SU-DHL-6 (cell line): Measurements from ENCODE around the gene TRAPPC6A.

Experiments
- EZH2phosphoT487 ChIP-seq: fragments of 200-600 bp; sonication (generic), shearing (Covaris generic); conservative IDR thresholded peaks from 2 replicates; pipeline ENCODE4 v1.6.1; 2018; ENCODE audit warnings: mild to moderate bottlenecking, antibody characterized with exemption, low read length, moderate library complexity, mixed read lengths
- TF ChIP-seq, protein P1 (sequence below): fragments of 200-600 bp; sonication (generic); IDR thresholded peaks from one replicate; pipeline ENCODE4 v1.5.1; 2017; ENCODE audit warnings: antibody characterized with exemption, mild to moderate bottlenecking, low read length, moderate library complexity; ENCODE audit not compliant: insufficient read depth, poor library complexity, severe bottlenecking

DNA sequence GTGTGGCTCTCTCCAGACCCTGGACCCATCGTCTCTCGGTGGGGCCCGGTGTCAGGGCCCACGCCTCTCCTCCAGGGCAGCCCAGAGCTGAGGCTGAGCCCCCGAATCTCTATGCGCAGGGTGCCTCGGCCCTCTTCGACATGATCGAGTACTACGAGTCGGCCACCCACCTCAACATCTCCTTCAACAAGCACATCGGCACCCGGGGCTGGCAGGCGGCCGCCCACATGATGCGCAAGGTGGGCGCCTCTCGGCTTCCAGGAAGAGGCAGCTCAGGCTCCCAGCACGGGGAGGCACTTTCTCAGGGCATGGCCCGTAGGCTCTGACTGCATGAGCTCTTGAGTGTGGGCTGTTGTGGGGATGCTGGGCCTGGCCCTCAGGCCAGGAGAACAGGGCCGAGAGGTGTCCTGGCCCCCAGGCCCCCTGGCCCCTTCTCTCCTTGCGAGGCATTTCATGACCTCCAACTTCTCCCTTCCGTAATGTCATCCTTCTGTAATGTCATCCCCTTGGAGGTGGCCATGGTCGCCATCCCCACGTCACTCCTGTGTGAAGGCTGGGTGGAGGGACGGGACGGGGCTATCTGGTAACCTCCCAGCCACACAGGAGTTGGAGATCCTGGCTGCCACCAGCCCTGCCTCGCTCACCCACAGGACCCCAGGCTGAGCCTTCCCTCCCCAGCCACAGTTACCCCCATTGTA, 36.7 kb downstream of the TRAPPC6A start:
- TF ChIP-seq, protein P1, sequence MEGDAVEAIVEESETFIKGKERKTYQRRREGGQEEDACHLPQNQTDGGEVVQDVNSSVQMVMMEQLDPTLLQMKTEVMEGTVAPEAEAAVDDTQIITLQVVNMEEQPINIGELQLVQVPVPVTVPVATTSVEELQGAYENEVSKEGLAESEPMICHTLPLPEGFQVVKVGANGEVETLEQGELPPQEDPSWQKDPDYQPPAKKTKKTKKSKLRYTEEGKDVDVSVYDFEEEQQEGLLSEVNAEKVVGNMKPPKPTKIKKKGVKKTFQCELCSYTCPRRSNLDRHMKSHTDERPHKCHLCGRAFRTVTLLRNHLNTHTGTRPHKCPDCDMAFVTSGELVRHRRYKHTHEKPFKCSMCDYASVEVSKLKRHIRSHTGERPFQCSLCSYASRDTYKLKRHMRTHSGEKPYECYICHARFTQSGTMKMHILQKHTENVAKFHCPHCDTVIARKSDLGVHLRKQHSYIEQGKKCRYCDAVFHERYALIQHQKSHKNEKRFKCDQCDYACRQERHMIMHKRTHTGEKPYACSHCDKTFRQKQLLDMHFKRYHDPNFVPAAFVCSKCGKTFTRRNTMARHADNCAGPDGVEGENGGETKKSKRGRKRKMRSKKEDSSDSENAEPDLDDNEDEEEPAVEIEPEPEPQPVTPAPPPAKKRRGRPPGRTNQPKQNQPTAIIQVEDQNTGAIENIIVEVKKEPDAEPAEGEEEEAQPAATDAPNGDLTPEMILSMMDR = no peak
- no peak for TF ChIP-seq EZH2phosphoT487
